Measurements from ENCODE around the gene TMEM61. TPM values are rescaled to one million over a fixed set of nuclear protein-coding genes. Genes with fewer than 3 reads are reported as not detected.

TMEM61 gene
- total RNA-seq, 2 donors from 2014 or later: not detected

DNA sequence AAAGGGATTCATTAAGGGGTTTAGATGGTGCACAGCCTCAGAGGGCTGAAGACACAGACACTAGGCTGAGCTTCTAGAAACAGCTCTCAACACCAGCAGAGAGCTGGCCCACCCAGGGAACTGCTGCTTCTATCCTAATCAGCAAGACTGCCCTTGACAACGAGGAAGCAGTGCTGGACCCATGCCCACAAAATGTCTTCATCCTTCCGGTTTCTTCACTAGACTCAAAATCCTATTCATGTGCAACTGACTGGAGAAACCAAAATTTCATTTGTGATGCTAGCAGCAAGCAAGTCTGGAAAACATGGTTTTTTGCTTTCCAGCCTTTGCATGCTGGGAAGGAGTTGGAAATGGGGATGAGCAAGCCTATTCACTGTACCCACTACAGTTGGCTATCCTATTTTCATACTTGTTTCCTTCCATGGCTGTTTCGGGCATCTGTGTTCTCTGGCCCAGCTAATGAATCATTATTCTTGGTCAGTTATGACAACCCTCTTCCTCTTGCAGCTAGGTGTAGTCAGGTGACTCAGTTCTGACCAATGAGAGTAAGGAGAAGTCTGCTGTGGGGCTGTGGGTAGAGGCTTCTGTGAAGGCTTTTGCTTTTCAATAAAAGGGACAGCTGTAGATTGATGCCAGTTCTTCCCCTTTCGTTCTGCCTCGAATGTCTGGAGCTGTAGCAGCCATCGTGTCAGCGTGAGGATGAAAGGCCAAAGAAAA lies 14.6 kb upstream of the TMEM61 start:
- peak; percentile 90 for DNase-seq (ENCODE audit: low spot score)
- H3K4me1 ChIP-seq: no peaks in the 10 kb centered on the region
- no peaks in the 10 kb centered on the region for H3K27me3 ChIP-seq
- TF ChIP-seq, protein P1, sequence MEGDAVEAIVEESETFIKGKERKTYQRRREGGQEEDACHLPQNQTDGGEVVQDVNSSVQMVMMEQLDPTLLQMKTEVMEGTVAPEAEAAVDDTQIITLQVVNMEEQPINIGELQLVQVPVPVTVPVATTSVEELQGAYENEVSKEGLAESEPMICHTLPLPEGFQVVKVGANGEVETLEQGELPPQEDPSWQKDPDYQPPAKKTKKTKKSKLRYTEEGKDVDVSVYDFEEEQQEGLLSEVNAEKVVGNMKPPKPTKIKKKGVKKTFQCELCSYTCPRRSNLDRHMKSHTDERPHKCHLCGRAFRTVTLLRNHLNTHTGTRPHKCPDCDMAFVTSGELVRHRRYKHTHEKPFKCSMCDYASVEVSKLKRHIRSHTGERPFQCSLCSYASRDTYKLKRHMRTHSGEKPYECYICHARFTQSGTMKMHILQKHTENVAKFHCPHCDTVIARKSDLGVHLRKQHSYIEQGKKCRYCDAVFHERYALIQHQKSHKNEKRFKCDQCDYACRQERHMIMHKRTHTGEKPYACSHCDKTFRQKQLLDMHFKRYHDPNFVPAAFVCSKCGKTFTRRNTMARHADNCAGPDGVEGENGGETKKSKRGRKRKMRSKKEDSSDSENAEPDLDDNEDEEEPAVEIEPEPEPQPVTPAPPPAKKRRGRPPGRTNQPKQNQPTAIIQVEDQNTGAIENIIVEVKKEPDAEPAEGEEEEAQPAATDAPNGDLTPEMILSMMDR (IDR thresholded peaks at IDR 0.05): no peak
- H3K9me3 ChIP-seq: no peaks in the 10 kb centered on the region
- H3K27ac ChIP-seq: no peak overlapping the region
- no peak overlapping the region for H3K4me3 ChIP-seq
- no peaks in the 10 kb centered on the region for H3K36me3 ChIP-seq

DNA sequence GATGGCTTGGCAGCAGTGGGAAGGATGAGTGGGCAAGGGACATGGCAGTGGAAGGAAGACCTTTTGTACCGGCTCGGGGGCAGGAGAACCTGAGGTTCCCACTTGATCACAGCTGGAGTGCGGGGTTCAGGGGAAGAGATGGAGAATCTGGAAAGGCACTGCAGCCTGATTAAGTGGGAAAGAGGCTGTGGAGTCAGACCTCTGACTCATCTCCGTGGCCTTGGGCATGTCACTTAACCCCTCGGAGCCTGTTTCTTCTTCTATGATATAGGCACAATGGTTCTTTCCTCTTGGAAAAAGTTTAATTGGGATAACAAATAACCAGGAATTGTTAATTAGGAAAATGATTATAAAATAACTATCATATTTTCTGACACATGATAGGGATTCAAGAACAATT lies 13.1 kb upstream of the TMEM61 start:
- TF ChIP-seq, protein P1 (IDR thresholded peaks at IDR 0.05): no peak
- Histone ChIP-seq H3K4me1 (no peaks in the 10 kb centered on the region), H3K36me3 (no peaks in the 10 kb centered on the region), H3K9me3 (no peaks in the 10 kb centered on the region), H3K4me3 (no peak overlapping the region), H3K27me3 (no peaks in the 10 kb centered on the region), H3K27ac (no peak overlapping the region)
- DNase-seq (ENCODE audit: low spot score): no peak

DNA sequence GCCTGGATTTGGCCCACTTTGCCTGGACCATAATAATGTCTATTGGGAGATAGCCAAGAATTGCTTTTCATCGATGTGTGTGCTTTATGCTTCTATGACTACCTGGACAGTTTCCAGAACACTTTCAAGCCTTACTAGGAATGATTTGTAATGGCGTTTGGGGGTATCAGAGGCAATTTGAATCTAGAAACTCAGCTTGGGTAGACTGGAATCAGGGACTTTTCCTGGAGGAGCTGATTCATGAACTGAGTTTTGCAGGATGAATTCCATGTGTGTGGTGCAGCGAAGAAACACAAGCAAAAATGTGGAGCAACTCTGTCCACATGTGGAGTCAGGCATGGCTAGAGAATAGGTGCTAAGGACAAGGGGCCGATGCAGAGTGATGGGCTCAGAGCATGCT lies 11.9 kb upstream of the TMEM61 start:
- H3K4me3 ChIP-seq: no peak overlapping the region
- H3K27ac ChIP-seq: no peak overlapping the region

DNA sequence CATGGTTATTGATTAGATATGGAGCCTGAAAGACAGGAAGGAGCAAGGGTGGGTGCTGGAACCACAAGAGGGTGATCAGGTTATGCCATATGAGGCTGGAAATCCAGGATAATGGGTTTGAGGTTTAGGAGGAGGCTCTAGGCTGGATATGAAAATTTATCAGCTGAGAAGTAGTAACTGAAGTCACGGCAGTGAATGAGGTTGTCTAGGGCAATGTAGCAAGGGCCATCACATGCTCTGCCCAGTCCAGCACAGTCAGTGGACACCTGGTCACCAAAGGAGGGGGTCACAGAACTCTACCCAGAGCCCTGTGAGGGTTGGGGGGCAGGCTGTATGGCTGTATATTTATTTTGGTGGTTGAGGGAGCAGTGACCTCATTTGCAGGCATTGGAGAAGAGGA lies 10.5 kb upstream of the TMEM61 start:
- no peak overlapping the region for H3K27ac ChIP-seq
- no peak for DNase-seq (ENCODE audit: low spot score)
- no peaks in the 10 kb centered on the region for H3K4me1 ChIP-seq
- H3K27me3 ChIP-seq: no peaks in the 10 kb centered on the region
- no peaks in the 10 kb centered on the region for H3K36me3 ChIP-seq
- TF ChIP-seq, protein P1 (IDR thresholded peaks at IDR 0.05): no peak
- H3K9me3 ChIP-seq: no peaks in the 10 kb centered on the region
- no peak overlapping the region for H3K4me3 ChIP-seq

More for the DNA sequence above, 11.9 kb upstream of the TMEM61 start:
- DNase-seq (ENCODE audit: low spot score): no peak
- no peaks in the 10 kb centered on the region for H3K9me3 ChIP-seq
- TF ChIP-seq, protein P1 (IDR thresholded peaks at IDR 0.05): no peak
- no peaks in the 10 kb centered on the region for H3K4me1 ChIP-seq
- H3K36me3 ChIP-seq: no peaks in the 10 kb centered on the region
- no peaks in the 10 kb centered on the region for H3K27me3 ChIP-seq

DNA sequence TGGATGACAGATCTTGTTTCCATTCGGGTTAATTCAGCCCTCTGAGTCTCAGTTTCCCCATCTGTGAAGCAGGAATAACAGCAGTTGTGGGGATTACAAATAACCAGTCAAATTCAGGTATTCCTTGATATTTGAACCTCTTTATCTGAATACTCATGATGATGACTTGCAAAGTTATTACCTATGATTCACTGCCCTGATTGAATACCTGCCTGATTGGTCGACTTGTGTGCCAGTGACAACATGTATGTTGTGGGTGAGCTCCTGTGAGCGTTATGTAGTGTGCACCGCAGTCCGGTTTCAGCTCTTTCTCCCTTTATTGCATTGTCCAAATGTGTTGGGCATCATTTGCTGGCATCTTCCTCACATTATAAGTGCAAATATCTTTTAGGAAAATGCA lies 9.5 kb upstream of the TMEM61 start:
- DNase-seq (ENCODE audit: low spot score): no peak
- Histone ChIP-seq H3K9me3 (no peaks in the 10 kb centered on the region), H3K36me3 (no peaks in the 10 kb centered on the region), H3K27ac (no peak overlapping the region), H3K4me3 (no peak overlapping the region), H3K4me1 (no peaks in the 10 kb centered on the region), H3K27me3 (no peaks in the 10 kb centered on the region)
- TF ChIP-seq, protein P1 (IDR thresholded peaks at IDR 0.05): no peak

DNA sequence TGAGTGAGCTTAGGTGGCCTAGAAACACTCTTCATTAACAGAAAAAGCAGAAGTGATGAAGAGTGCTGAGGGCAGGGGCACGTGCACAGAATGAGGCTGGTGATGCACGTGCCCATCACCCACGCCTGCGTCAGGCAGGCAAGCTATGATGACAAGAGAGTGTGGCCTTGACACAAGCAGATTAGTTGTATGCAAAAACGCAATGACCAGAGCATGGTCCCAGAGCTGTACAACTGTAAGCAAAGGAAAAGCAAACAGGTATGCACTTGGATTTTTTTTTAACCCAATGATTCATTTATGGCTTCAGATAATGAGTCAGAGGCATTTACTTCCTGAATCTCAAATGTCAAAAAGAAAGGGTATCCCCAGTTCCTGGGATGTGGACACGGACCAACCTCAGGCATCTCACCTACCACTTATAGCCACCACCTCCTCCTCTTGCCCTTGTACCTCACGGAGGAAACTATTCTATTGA lies 9.1 kb upstream of the TMEM61 start:
- H3K9me3 ChIP-seq: no peaks in the 10 kb centered on the region
- no peaks in the 10 kb centered on the region for H3K27me3 ChIP-seq
- DNase-seq (ENCODE audit: low spot score): no peak
- H3K36me3 ChIP-seq: no peaks in the 10 kb centered on the region
- no peak overlapping the region for H3K27ac ChIP-seq
- TF ChIP-seq, protein P1 (IDR thresholded peaks at IDR 0.05): no peak
- no peaks in the 10 kb centered on the region for H3K4me1 ChIP-seq
- no peak overlapping the region for H3K4me3 ChIP-seq
